AG04449 (cell line): ENCODE measurements around the gene ZCCHC8.
"Not testable (repeated sequence)": the region's sequence is repeated elsewhere in the genome, so short reads cannot be mapped to it uniquely, and the experiment has no call there.

Source experiments
- CTCF ChIA-PET: fragments of 350-600 bp; formaldehyde crosslinking; extraction: SDS; loops from one replicate; lab custom pipeline; 2021; ENCODE audit warnings: antibody characterized with exemption; lab: Yijun Ruan, JAX
- POLR2A ChIA-PET: fragments of 400-600, 350-600 bp; formaldehyde crosslinking; extraction: SDS; loops from one replicate; lab custom pipeline; 2020; ENCODE audit warnings: antibody characterized with exemption, inconsistent platforms; lab: Yijun Ruan, JAX
- DNase-seq: peaks from one replicate; pipeline ENCODE4 v3.0.0-alpha.2; 2010; ENCODE audit warnings: low read depth, low spot score
- H3K4me3 ChIP-seq: 2 replicates; pipeline ENCODE4 v1.5.1; 2011; ENCODE audit warnings: low read depth, mild to moderate bottlenecking, control low read depth, low read length
- CTCF ChIP-seq: IDR thresholded peaks from one replicate; pipeline ENCODE4 v1.5.1; 2011; ENCODE audit warnings: mild to moderate bottlenecking, moderate library complexity, low read length, control low read depth, inconsistent platforms; ENCODE audit not compliant: insufficient read depth; ENCODE audit errors: missing control alignments

The ZCCHC8 gene

GRCh38 chr12:122452701-122453285, 47.9 kb downstream of the ZCCHC8 start:
- H3K4me3 ChIP-seq: no peak overlapping the region
- CTCF ChIA-PET: interaction anchor here (1.0 to 1.3 kb wide), 3 partner anchors 9 to 112 kb away, joined by 3 read pairs; no protein-coding TSS in a partner anchor
- DNase-seq: no peak
- no peak for TF ChIP-seq CTCF
- POLR2A ChIA-PET: no interaction called here

- no peak for TF ChIP-seq CTCF
- peak; percentile 70 for DNase-seq
- no peak overlapping the region for H3K4me3 ChIP-seq
- ChIA-PET CTCF (interaction anchor here (1.1 to 2.0 kb wide), 3 partner anchors 10 to 22 kb away, joined by 3 to 10 read pairs (median 5); no protein-coding TSS in a partner anchor), POLR2A (interaction anchor here (0.6 kb wide), 1 partner anchor 81 kb away, joined by 3 read pairs; no protein-coding TSS in a partner anchor)
Observed at GRCh38 chr12:122449317-122449716, 51.4 kb downstream of the ZCCHC8 start.

GRCh38 chr12:122447825-122448224, 52.9 kb downstream of the ZCCHC8 start:
- CTCF ChIA-PET: interaction anchor here (1.5 to 2.0 kb wide), 4 partner anchors 13 to 48 kb away, joined by 3 to 10 read pairs (median 4); no protein-coding TSS in a partner anchor
- H3K4me3 ChIP-seq, POLR2A ChIA-PET, DNase-seq: not testable (repeated sequence)

- CTCF ChIA-PET: interaction anchor here (1.0 to 1.8 kb wide), 4 partner anchors 24 to 91 kb away, joined by 3 to 5 read pairs (median 4); partner anchors contain the start of gene CLIP1
- H3K4me3 ChIP-seq, DNase-seq, POLR2A ChIA-PET: not testable (repeated sequence)
Observed at GRCh38 chr12:122446390-122446789, 54.3 kb downstream of the ZCCHC8 start.

- DNase-seq, H3K4me3 ChIP-seq, POLR2A ChIA-PET, CTCF ChIA-PET: not testable (repeated sequence)
Observed at GRCh38 chr12:122444071-122444470, 56.7 kb downstream of the ZCCHC8 start.

GRCh38 chr12:122438822-122439221, 61.9 kb downstream of the ZCCHC8 start:
- DNase-seq, POLR2A ChIA-PET, H3K4me3 ChIP-seq: not testable (repeated sequence)
- CTCF ChIA-PET: interaction anchor here (1.1 to 2.1 kb wide), 3 partner anchors 15 to 33 kb away, joined by 3 to 7 read pairs (median 5); no protein-coding TSS in a partner anchor

GRCh38 chr12:122437656-122438121, 63.0 kb downstream of the ZCCHC8 start:
- ChIA-PET POLR2A (no interaction called here), CTCF (interaction anchor here (1.1 kb wide), 1 partner anchor 34 kb away, joined by 3 read pairs; no protein-coding TSS in a partner anchor)
- DNase-seq: no peak
- no peak for TF ChIP-seq CTCF
- no peak overlapping the region for H3K4me3 ChIP-seq

- H3K4me3 ChIP-seq: no peak overlapping the region
- ChIA-PET POLR2A (no interaction called here), CTCF (interaction anchor here (0.7 to 0.9 kb wide), 2 partner anchors 13 to 79 kb away, joined by 3 to 5 read pairs; no protein-coding TSS in a partner anchor)
- no peak for TF ChIP-seq CTCF
- no peak for DNase-seq
Observed at GRCh38 chr12:122435186-122435585, 65.5 kb downstream of the ZCCHC8 start.

- CTCF ChIA-PET: interaction anchor here (1.0 to 1.4 kb wide), 2 partner anchors 30 to 43 kb away, joined by 3 to 4 read pairs; no protein-coding TSS in a partner anchor
- H3K4me3 ChIP-seq, DNase-seq, POLR2A ChIA-PET: not testable (repeated sequence)
Observed at GRCh38 chr12:122429043-122429442, 71.7 kb downstream of the ZCCHC8 start.
